ENCODE measurements around the gene ATP2C1. TPM values are rescaled to one million over a fixed set of nuclear protein-coding genes. Genes with fewer than 3 reads are reported as not detected.
"Not testable (repeated sequence)": the region's sequence is repeated elsewhere in the genome, so short reads cannot be mapped to it uniquely, and the experiment has no call there.

ATP2C1 gene
- total RNA-seq, 6 experiments from 2014 or later, result 19.2 to 44.0 (median 27.5) TPM

DNA sequence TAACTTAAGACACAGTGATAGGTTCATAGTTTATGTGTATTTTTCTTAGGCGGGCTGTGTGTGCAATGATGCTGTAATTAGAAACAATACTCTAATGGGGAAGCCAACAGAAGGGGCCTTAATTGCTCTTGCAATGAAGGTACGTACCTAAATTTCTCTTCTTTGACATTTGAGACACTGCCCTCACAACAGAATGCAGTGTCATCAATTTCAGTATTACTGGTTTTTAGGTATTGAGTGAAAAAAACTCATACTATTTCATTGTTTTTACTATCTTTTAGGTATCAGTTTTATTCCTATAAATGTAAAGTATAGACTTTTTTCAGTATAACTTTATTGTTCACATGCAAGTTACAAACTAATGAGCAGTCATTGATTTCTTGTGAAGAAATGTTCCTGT, 73.4 kb downstream of the ATP2C1 start:
- H3K27me3 ChIP-seq, result no peaks in the 10 kb centered on the region
- no peak for TF ChIP-seq POLR2A (IDR thresholded peaks at IDR 0.05)
- TF ChIP-seq, protein P1, sequence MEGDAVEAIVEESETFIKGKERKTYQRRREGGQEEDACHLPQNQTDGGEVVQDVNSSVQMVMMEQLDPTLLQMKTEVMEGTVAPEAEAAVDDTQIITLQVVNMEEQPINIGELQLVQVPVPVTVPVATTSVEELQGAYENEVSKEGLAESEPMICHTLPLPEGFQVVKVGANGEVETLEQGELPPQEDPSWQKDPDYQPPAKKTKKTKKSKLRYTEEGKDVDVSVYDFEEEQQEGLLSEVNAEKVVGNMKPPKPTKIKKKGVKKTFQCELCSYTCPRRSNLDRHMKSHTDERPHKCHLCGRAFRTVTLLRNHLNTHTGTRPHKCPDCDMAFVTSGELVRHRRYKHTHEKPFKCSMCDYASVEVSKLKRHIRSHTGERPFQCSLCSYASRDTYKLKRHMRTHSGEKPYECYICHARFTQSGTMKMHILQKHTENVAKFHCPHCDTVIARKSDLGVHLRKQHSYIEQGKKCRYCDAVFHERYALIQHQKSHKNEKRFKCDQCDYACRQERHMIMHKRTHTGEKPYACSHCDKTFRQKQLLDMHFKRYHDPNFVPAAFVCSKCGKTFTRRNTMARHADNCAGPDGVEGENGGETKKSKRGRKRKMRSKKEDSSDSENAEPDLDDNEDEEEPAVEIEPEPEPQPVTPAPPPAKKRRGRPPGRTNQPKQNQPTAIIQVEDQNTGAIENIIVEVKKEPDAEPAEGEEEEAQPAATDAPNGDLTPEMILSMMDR (IDR thresholded peaks at IDR 0.05), result no peak
- no peak overlapping the region for H3K27ac ChIP-seq
- H3K36me3 ChIP-seq, result peaks cover 0 to 15% (median 2%) of the 10 kb centered on the region in 4 donors
- no peak overlapping the region for H3K4me3 ChIP-seq
- ATAC-seq, result no peak
- H3K4me1 ChIP-seq, result no peaks in the 10 kb centered on the region
- no peaks in the 10 kb centered on the region for H3K9me3 ChIP-seq
- DNase-seq, result no peak
- intact Hi-C loops (cut with DNase I), result no loop called here
- WGBS (ENCODE audit: insufficient coverage, low coverage, low lambda C conversion rate, missing lambda C conversion rate), result 92% methylated on average over 2 of the region's 2 CpGs

DNA sequence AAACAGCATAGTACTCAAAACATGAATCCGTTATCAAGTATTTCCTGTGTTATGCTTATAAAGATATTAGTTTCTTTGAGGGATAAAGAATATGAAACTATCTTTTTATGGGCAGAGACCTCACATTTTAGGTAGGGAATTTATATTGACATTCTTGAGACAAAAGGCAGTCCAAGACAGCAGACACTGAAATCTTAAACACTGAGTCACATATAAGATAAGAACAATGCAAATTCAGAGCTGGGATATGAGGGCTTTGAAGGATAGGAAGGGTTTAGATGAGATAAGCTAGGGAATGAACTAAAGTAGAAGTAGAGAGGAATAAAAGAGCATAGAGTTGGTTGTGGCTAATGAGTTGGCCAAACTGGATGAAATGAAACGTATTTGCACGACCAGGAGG, 74.3 kb downstream of the ATP2C1 start:
- Histone ChIP-seq H3K27me3 (no peaks in the 10 kb centered on the region), H3K4me1 (no peaks in the 10 kb centered on the region), H3K9me3 (no peaks in the 10 kb centered on the region), H3K36me3 (peaks cover 0 to 15% (median 2%) of the 10 kb centered on the region in 4 donors), H3K4me3 (no peak overlapping the region), H3K27ac (no peak overlapping the region)
- DNase-seq, result no peak
- 93% methylated on average over 3 of the region's 3 CpGs for WGBS (ENCODE audit: insufficient coverage, low coverage, low lambda C conversion rate, missing lambda C conversion rate)
- TF ChIP-seq, protein P1 (IDR thresholded peaks at IDR 0.05), result no peak
- TF ChIP-seq POLR2A (IDR thresholded peaks at IDR 0.05), result no peak
- intact Hi-C loops (cut with DNase I), result no loop called here
- ATAC-seq, result no peak

DNA sequence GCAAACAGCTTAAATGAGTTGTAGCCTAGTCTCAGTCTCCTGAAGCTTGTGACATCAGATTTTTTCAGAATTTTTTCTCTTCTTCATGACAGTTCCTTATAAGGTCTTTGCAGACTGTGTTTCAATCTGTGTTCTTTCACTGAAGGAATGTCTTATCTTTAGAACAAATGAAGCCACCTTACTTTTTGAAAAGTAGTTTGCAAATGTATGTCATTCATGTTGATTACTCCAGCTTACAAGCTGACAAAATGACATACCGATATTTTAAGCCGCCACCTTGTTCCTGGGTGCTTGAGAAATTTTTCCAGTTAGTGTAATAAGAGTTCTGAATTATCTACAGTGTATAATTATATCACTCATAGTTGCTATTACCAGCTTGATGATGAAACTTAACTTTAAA, 75.7 kb downstream of the ATP2C1 start:
- DNase-seq (no peak), ATAC-seq (no peak)
- WGBS (ENCODE audit: insufficient coverage, low coverage, low lambda C conversion rate, missing lambda C conversion rate), result 95% methylated on average over 2 of the region's 2 CpGs
- H3K27ac ChIP-seq, result no peak overlapping the region
- H3K4me1 ChIP-seq, result no peaks in the 10 kb centered on the region
- no peak overlapping the region for H3K4me3 ChIP-seq
- intact Hi-C loops (cut with DNase I), result no loop called here
- H3K9me3 ChIP-seq, result no peaks in the 10 kb centered on the region
- no peak for TF ChIP-seq POLR2A (IDR thresholded peaks at IDR 0.05)
- TF ChIP-seq, protein P1 (IDR thresholded peaks at IDR 0.05), result no peak
- no peaks in the 10 kb centered on the region for H3K27me3 ChIP-seq
- peaks cover 0 to 10% (median 1%) of the 10 kb centered on the region in 4 donors for H3K36me3 ChIP-seq

DNA sequence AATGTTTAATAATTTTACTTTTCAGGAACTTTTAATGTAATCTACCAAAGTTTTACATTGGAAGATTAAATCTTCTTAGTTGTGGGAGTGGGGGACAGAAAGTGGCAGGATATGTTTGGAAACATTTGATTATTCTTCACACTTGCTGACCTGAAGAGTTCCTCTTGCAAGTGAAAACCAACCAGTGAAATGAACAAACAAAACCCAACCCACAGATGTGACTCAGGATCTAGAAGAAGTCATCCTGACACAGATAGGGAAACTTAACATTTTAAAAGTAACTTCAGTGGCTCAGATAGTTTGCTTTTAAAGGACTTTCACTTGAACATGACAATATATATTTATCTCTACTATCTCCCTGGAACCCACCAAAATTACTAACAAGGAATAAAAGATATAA, 77.3 kb downstream of the ATP2C1 start:
- TF ChIP-seq, protein P1 (IDR thresholded peaks at IDR 0.05), result no peak
- no peak for TF ChIP-seq POLR2A (IDR thresholded peaks at IDR 0.05)

DNA sequence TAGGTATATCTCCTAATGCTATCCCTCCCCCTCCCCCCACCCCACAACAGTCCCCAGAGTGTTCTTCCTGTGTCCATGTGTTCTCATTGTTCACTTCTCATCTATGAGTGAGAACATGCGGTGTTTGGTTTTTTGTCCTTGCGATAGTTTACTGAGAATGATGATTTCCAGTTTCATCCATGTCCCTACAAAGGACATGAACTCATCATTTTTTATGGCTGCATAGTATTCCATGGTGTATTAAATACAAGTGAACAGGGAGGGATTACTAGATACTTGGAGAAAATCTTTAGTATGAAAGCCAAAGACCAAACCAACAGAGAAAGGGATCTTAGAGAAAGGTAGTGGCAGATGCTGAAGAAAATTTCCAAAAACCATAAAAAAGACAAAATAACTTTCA, 78.7 kb downstream of the ATP2C1 start:
- intact Hi-C loops (cut with DNase I); H3K27me3 ChIP-seq; DNase-seq; H3K27ac ChIP-seq; H3K4me1 ChIP-seq; H3K36me3 ChIP-seq; ATAC-seq; H3K4me3 ChIP-seq; H3K9me3 ChIP-seq: not testable (repeated sequence)
- WGBS (ENCODE audit: insufficient coverage, low coverage, low lambda C conversion rate, missing lambda C conversion rate), result 93% methylated on average over 2 of the region's 2 CpGs

More for the DNA sequence above, 77.3 kb downstream of the ATP2C1 start:
- Histone ChIP-seq H3K9me3 (no peaks in the 10 kb centered on the region), H3K27me3 (no peaks in the 10 kb centered on the region), H3K27ac (no peak overlapping the region), H3K4me1 (no peaks in the 10 kb centered on the region), H3K4me3 (no peak overlapping the region), H3K36me3 (no peaks in the 10 kb centered on the region)
- ATAC-seq (no peak), DNase-seq (no peak)
- intact Hi-C loops (cut with DNase I), result no loop called here
